GM18907 (cell line): ENCODE data around the gene ELP4.

Source experiments
- ATAC-seq: cut with Tn5 transposase; IDR thresholded peaks from one replicate; pipeline ENCODE4 v1.9.1; 2021; ENCODE audit warnings: mild to moderate bottlenecking, moderate library complexity; ENCODE audit not compliant: unreplicated experiment

The ELP4 gene

DNA sequence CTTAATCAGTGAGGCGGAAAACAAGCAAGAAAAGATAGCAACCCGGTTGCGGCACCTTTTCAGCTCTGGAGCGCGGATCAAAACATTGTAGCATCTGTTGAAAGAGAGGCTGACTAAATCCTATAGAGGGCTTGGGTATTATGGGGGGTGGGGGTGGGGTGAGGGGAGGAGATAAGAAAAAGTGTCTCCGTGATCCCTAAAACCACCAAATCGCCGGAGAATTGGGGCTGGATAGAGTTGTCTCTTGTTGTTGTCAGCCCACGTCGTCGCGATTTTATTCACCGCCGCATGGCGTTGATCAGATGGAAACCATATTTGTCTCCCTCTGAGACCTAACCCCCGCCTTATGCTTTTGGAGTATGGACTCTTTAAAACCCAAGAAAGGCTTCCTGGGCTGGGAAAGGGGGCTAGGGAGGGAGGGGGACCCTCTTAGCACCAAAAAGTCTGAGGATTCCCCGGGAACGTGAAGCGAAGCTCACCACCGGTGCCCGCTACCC is 288.5 kb downstream of the ELP4 start:
- ATAC-seq = no peak

DNA sequence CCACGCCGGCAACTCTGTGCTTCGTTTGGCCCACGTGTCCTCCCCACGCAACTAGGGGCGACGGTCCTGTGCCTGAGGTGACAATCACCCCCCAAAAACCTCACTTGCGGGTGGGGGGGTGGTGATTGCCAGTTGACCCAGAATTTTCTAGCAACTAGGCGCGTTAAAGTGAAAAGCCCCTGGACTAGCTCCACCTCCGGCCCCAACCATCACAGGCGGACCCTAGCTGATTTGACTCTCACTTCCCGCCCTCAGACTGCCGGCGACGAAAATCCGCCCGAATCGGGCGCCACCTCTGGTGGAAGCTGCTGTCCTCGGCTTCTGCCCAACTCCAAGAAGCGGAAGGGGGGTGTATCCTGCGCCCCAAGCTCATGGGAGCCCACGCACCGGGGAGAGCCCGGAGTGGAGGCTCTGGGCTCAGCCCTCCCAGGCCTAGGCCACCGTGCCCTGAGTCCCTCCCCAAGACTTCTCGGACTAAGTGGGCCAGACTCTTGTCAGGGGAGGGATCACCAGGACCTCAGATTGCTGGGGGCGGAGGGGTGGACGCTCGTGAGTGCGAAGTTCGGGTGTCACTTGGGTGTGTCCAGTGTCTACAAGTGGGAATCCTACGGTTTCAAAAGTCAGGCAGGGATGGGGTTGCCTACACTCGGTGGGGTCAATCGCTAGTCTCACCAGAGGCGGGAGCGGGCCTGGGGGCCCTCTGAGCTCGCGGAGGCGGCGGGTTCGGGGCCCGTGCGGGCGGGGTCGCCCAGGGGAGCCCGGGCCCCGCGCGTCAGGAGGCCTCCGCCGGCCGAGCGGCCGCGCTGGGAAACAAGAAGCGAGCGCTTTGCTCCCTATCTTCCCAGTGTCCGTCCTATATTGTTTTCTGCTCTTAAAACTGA is 289.2 kb downstream of the ELP4 start:
- ATAC-seq = no peak

DNA sequence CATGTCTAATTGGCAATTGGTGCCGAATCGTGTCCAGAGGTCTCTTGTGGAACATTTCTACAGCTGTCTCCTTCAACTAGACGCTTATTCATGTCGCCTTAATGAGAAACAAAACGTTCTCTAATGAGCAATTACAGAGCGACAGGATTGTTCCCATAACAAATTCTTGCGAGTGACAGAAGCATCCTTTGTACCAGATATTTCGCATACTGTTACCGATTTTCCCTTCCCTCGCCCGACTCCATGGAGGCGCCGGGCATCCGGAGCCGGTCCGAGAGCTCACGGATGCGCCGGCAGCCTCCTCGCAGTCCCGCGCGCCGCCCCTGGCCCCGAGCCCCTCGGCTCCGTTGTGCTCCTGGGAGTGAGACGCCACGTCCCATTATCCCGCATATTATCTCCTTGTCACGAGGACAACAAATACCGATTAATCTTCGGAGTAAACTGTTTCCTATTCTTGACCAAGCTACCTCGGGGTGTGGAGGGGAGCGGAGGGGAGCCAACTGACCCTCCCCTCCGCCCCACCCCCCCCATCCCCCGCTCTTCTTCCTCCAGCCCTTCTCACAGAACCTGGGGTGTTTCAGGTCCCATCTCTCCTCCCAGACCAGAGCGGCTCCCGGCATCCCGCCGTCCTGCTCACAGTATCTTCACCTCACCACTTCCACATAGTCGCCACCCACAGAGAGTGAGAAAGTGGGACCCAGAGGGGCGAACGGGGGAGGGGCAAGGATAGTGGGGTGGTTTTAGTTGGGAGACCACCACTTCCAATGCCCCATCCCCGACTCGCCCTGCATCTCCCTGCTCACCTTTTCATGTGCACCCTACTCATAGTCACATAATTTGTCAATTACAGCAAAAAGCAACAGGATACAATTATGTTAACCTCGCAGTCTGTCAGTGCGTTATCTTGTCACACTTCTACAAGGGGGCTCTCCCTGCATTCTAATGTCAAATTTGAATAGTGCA is 290.1 kb downstream of the ELP4 start:
- no peak for ATAC-seq

DNA sequence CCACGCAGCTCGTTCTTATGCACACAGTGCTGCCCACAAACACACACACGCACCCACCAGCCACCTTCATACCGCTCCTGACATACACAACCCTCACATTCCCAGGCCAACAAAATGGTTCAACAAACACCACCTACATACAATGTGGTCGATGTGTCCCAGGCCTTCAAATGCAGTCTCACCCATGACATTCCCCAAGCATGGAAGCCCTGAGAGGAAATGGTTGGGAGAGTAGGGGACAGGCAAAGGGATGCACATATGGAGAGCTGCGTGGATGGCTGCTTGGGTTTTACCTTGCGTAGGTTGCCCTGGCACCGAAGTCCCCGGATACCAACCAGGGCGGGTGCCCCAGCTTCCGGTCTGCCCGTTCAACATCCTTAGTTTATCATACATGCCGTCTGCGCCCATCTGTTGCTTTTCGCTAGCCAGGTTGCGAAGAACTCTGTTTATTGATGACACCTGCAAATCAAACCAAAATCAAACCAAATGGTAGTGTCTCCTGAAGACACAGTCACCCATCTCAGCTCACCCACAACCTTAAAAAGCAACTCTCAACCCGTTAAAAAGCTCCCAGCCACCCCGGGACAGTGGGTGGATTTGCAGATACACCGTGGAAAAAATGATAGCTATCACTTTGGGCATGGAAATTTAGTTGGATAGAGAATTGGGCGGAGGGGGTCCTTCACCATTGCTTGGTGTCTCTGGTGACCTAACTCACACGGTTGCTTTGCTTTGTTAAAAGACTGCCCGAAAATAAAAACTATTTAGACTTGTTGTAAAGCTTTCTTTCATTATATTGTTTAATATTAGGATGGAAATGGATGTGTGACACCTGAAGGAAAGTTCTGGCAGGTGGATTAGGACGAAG is 291.1 kb downstream of the ELP4 start:
- no peak for ATAC-seq

DNA sequence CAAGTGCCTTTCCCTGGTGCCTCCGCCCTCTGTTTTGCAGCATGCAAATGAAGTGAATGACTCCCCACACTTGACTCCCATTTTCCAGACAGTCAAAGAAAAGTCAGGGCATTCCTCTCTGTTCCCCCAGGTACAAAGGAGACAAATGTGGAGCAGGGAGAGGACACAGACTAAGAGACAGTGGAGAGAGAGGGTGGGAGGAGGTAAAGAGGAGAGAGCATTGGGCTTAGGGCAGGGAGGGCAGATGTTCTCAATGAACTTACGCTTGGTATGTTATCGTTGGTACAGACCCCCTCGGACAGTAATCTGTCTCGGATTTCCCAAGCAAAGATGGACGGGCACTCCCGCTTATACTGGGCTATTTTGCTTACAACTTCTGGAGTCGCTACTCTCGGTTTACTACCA is 291.7 kb downstream of the ELP4 start:
- ATAC-seq = no peak

DNA sequence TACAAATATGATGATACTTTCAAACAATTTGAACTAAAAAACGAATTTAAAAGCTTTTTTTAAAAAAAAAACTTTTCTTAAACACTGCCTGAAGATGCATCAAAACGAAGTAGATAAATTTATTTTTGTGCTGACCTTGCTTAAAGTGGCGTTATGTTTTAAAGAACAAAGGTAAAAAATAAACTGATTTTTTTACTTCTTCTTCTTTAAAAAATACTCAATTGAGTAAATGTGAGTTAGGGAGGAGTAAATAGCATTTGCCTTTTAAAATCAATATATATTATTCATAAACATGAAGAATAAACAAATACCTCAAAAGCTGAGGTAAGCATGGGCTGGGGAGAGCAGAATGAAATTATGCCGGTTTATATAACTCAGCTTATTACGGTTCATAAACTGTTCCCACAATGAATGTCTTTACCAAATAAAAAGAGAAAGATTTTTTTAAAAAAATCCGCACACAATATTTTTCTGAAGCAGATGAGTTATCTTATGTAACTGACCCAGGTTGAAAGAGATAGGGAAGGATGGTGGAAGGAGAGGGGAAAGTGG is 292.5 kb downstream of the ELP4 start:
- ATAC-seq = no peak

DNA sequence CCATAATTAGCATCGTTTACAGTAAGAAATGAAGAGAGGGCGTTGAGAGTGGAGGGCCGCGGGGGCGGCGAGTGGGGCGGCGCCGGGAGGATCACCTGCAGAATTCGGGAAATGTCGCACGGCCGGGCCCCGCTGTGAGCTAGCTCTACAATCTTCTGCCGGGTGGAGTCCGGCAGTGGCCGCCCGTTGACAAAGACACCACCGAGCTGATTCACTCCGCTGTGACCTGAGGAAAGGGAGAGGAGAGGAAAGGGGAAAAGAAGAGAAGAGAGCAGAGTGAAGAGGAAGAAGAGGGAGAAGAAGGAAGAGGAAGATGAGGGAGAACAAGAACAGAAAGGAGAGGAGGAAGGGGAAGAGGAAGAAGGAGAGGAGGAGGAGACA is 293.0 kb downstream of the ELP4 start:
- ATAC-seq = no peak

DNA sequence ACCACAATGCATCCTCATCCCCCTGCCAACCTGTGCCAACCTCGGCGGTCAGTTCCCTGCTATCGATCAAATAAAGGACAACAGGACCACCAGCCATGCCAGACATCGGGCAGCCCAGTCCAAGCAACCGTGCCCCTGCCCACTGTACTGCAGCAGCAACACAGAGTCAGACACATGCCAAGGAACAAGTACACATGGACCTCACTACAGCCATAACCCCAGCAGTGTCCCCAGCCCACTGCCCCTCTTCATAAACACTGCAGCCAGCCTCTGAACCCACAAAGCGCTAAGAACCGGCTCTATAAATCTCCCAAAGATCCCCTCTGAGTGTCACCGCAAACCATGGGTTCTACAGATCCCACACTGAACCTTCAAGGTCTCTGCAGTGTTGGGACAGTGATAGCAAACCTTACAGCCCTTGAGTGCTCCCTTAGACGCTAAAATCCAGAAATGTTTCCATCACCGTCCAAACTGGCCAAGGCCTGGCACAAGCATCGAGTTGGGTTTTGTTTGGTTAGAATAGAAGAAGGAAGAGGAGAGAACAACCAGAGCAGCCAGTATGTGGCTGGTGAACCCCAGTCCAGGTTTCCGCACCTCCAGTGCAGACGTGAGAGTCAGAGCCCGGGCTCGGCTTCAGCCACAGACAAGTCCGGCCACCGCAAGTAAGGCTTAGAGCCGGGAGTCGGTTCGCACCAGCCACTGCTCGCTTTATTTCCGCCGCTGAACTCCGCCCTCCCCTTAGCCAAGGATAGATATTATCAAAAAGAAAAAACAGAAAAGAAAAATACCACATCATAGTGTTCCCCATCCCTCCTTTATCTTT is 293.6 kb downstream of the ELP4 start:
- ATAC-seq = no peak

DNA sequence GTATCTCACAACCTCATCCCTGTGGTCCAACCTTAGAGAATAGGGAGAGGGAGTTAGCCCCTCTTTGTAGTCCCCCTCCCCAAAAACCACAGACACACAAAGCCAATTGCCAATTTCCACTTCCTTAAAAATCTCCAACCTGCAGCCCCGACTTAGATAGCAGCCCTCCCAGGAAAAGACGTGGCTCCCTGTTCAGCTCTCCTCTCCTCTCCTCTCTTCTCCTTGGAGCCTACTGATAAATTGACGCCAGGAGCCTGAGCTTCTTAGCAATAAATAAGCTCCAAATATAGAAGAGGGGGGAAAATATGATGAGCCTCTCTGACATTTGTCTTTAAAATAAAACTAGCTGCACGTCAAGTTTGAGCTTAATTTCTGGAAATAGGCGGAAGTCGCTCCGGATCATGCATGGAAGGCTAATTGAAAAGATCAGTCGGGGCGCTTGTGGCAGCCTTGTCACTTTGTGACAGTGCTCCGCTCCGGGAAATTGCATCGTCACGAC is 294.3 kb downstream of the ELP4 start:
- ATAC-seq = peak; percentile 26

DNA sequence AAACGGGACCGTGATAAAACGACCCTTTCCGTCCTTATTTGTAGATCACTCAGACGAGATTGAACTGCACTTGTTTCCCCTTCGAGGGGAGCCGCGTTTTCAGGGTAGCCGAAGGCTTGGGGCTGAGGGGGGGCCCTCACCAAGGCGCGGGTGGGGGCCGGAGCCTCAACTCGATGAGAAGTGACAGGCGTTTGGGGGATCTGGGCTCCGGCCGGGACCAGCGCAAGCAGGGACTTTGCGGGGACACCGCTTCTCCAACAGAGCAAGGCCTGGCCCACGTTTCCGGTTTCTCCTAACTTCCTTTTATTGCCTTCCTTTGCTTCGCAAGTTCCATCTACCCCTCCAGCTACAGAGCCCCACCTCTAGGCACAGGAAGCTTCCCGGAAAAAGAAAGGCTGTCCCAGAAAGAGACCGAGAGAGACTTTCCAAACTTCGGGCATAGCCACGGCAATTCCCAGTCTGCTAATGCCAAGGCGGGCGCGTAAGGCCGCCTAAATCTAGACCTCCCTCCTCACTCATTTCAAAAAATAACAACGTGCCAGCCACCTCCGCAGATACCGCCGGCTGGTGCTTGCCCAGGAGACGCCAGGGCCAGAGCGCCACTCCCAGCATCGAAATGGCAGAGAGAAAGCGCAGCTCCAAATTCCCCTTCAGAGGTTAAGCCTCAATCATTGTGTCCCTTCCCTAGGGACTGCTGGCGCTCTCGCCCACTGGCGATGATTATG is 294.9 kb downstream of the ELP4 start:
- ATAC-seq = peak; percentile 42

DNA sequence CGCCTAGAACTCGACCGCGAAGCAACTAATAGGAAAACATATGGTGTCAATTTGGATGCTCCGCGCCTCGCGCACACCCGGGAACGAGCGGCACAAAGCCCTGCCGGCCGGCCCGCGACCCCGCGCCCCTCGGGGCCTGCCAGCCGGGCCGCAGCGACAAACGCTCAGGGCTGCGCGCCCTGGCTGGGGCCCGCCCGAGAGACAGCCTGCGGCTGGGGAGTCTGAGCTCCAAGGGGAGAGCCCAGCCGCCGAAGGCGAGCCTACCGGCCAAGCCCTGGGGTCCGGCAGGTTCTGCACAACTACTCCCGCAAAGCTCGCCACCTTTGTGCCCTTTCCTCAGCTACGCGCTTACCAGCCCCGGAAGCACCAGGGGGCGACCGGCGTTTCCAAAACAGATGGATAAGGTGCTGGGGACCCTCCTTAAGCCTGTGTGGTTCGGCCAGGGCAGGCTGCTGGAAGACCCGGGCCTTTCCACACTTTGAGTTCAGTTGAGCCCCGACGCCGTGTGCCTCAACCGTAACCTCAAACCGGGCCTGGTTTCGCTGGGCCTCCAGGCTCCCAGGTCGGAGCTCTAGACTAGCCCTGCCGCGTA is 295.6 kb downstream of the ELP4 start:
- ATAC-seq = peak; percentile 16

DNA sequence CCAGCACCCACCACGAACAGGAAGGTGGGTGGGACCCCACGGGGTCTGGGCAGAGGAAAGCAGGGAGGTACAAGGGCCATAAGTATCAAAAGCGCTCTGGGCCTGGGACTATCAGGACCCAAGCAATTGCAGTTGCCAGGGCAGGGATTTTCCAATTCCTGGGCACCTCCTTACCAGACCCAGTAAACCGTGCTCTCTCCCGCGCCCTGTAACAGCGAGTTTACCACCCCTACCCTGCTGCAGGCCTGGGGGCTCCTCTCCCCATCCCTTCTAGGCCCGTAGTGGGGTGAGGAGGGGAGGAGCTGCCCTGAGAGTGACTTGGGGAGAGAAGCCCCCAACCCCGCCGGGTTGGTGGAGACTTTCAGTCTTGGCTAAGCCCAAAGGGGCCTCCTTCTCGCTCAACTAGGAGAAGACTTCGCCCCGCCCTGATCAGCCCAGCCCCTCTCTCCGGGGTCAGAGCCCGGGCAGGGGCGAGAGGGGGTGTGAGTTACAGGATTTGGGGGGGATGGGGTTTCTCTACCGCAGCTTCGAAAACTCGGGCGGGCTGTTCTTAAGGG is 296.1 kb downstream of the ELP4 start:
- no peak for ATAC-seq

DNA sequence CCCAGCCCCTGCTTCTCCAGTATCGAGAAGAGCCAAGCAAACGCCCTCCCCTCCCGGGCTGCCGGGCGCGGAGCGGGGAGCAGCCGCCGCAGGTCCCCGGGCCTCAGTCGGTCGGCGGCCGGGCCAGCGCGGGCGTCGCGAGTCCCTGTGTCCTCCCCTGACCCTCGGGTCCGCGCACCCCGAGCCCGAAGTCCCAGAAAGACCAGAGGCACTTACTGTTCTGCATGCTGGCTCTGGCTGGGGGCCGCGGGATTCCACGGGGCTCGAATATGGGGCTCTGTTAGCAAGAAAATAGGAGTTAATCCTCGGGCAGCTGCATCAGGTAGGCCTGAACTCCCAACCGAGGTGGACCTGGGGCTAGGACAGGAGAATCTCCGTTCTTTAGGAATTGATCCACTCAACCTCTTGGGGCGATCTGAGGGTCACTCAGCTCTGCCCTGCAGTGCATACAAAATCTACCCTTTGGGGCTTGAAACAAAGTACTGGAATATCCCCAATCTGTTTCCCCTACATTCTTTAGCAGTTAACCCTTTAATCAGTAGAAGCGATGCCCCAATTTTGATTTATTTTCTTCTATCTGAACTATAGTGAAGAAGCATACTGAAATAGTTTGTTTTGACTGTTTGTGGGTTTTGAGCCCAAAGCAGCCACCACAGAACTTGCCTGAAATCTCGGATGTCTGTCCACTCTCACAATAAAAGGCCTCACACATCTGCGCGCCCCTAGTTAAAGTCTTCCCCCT is 296.8 kb downstream of the ELP4 start:
- ATAC-seq = no peak

DNA sequence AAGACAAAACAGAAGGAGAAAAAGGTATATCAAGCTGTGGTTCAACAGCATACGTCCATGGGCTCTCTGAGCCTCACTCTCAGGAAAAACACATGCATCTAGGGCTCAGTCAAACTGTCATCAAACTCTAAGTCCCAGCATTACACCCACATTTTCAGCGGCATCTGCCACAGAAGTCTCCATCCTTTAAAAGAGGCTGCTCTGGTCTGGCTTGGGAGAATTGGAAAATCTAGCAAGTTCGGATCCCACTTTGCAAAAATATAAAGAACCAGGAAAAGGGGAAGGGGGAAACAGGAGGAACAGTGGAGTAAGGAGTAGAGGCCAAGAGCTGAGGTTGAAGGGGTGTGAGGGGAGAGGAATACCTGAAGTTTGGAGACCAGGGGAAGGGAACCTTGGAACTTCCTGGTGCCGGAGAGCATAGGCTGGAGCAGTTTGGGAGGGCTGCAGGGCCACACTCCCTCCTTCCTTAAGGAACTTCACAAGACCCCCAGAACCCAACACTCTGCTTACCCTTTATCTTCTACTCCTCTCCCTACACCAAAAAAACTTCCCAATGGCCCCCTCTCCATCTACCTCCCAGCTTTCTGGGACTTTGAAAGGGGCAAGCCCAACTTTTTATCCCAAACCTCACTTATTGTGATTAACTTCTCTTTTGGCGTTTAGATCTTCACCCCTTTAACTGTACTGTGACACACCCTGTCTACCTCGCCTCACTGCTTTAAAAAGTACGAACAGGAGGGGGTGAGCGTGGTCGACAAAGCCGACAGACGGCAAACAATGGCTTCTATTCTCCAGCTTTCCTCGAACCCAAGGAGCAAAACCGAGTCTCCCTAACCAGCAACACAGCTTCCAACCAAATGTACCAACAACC is 297.6 kb downstream of the ELP4 start:
- no peak for ATAC-seq

DNA sequence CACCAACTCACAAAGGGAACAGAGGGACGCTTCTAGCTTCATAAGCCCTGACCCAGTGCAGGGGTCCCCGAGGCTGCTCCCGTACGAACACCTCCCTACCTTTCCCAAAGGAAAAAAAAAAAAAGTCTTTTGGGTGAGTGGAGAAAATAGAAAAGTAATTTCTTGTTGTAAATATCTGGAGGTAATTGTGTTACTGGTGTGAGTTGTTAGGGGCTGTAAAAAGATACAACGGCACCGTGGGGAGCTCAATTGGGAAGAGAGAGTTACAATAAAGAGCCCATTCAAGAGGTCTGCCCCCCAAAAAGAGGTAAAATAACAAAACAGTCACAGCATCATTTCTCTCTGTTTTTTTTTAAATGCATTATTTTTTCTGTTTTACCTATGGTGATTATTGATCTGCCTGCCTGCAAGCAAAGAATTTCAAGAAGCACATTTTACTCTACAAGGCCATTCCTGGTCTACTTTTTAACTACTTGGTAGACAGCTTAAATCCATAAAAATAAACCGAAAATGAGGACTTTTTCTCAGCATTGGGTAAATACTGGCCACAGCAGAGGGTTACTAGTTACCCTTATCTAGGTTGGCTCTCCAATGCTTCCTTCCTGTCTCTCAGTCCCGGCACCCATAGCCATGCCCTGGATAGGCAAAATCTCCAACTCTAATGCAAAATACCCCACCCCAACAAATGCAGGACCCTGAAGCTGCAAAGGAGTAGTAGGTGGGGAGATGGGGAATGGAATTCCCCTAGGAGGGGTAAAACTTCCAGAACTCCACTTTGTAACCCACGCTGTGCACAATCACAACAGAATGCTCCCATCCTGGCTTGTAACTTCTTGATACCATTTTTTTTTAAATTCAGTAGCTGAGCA is 298.5 kb downstream of the ELP4 start:
- no peak for ATAC-seq
